ENCODE measurements around the gene PRKAG2. TPM values are rescaled to one million over a fixed set of nuclear protein-coding genes. Genes with fewer than 3 reads are reported as not detected.
A peak's percentile ranks its signal among the peaks of the same experiment; 100 is the strongest.

PRKAG2 gene
- total RNA-seq, 1 experiment from 2014 or later: 23.9 TPM

DNA sequence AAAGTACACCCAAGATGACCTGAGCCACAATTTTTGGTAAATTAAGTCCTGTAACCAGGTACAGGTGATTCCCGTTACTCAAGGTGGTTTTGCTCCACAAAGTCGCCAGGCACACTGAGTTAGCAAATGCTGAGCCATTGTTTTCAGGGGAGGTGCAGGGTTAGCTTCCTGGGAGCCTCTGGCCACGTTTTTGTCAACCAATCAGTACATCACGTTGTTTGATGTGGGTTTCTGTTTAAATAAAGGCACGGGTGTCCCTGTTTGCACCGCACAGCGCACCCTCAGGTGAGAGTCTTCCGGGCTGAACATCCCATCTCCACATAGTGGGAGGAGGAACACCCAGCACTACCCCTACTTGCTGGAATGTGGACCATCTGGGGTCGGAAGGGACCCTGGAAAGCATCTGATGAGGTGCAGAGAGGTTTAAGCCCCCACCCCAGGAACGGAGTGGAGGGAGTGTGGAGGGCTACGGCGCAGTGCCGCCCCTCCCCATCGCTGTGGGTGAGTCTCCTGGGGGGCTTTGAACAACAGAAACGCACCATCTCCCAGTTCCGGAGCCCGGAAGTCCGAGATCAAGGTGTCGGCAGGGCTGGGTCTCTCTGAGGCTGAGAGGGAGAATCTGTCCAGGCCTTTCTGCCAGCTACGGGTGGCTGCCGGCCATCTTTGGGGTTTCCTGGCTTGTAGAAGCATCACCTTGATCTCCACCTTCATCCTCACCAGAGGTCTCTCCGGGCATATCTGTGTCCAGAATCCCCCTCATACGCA lies 42.5 kb downstream of the PRKAG2 start:
- Histone ChIP-seq H3K27ac (ENCODE audit: low read length) (no peak overlapping the region), H3K4me1 (ENCODE audit: insufficient read depth, low read length) (no peaks in the 10 kb centered on the region), H3K4me3 (ENCODE audit: low read length) (no peak overlapping the region), H3K79me2 (ENCODE audit: low read length) (no peaks in the 10 kb centered on the region), H2AFZ (ENCODE audit: low read length) (no peak overlapping the region), H3K9me3 (ENCODE audit: low read length) (no peaks in the 10 kb centered on the region), H3K9me2 (replicated peaks; ENCODE audit: low read length) (no peaks in the 10 kb centered on the region), H3K36me3 (ENCODE audit: low read depth, low read length) (no peaks in the 10 kb centered on the region), H4K20me1 (ENCODE audit: low read length) (no peaks in the 10 kb centered on the region), H3K4me2 (ENCODE audit: low read length) (no peak overlapping the region), H3F3A (ENCODE audit: low read length, unreplicated experiment) (no peaks in the 10 kb centered on the region), H3K9ac (ENCODE audit: low read length) (no peak overlapping the region), H3K27me3 (ENCODE audit: low read length) (no peaks in the 10 kb centered on the region)
- intact Hi-C loops (cut with micrococcal nuclease): no loop called here
- no peak for TF ChIP-seq EZH2 (IDR thresholded peaks at IDR 0.05; ENCODE audit: low read length, unreplicated experiment)
- TF ChIP-seq, protein P1, sequence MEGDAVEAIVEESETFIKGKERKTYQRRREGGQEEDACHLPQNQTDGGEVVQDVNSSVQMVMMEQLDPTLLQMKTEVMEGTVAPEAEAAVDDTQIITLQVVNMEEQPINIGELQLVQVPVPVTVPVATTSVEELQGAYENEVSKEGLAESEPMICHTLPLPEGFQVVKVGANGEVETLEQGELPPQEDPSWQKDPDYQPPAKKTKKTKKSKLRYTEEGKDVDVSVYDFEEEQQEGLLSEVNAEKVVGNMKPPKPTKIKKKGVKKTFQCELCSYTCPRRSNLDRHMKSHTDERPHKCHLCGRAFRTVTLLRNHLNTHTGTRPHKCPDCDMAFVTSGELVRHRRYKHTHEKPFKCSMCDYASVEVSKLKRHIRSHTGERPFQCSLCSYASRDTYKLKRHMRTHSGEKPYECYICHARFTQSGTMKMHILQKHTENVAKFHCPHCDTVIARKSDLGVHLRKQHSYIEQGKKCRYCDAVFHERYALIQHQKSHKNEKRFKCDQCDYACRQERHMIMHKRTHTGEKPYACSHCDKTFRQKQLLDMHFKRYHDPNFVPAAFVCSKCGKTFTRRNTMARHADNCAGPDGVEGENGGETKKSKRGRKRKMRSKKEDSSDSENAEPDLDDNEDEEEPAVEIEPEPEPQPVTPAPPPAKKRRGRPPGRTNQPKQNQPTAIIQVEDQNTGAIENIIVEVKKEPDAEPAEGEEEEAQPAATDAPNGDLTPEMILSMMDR (conservative IDR thresholded peaks at IDR 0.05; ENCODE audit: low read depth, low read length): no peak
- TF ChIP-seq EZH2phosphoT487 (IDR thresholded peaks at IDR 0.05; ENCODE audit: borderline replicate concordance, low read length): no peak
- CTCF ChIA-PET: no interaction called here
- ATAC-seq (no peak), DNase-seq (no peak)
- BruUV-seq (replicated peaks): no TSS peak
- POLR2A ChIA-PET (ENCODE audit: unreplicated experiment): no interaction called here

GRCh38 chr7:151833691-151834090 lies 43.2 kb downstream of the PRKAG2 start:
- Histone ChIP-seq H3K27ac (ENCODE audit: low read length) (no peak overlapping the region), H3K9me3 (ENCODE audit: low read length) (no peaks in the 10 kb centered on the region), H3K9ac (ENCODE audit: low read length) (no peak overlapping the region), H3F3A (ENCODE audit: low read length, unreplicated experiment) (no peaks in the 10 kb centered on the region), H3K4me2 (ENCODE audit: low read length) (no peak overlapping the region), H4K20me1 (ENCODE audit: low read length) (no peaks in the 10 kb centered on the region), H2AFZ (ENCODE audit: low read length) (no peak overlapping the region), H3K36me3 (ENCODE audit: low read depth, low read length) (no peaks in the 10 kb centered on the region), H3K4me1 (ENCODE audit: insufficient read depth, low read length) (no peaks in the 10 kb centered on the region), H3K4me3 (ENCODE audit: low read length) (no peak overlapping the region), H3K9me2 (replicated peaks; ENCODE audit: low read length) (no peaks in the 10 kb centered on the region), H3K27me3 (ENCODE audit: low read length) (no peaks in the 10 kb centered on the region), H3K79me2 (ENCODE audit: low read length) (no peaks in the 10 kb centered on the region)
- ChIA-PET CTCF (no interaction called here), POLR2A (ENCODE audit: unreplicated experiment) (no interaction called here)
- no peak for DNase-seq
- no TSS peak for BruUV-seq (replicated peaks)
- intact Hi-C loops (cut with micrococcal nuclease): no loop called here
- TF ChIP-seq EZH2phosphoT487 (IDR thresholded peaks at IDR 0.05; ENCODE audit: borderline replicate concordance, low read length) (no peak), EZH2 (IDR thresholded peaks at IDR 0.05; ENCODE audit: low read length, unreplicated experiment) (no peak)
- TF ChIP-seq, protein P1 (conservative IDR thresholded peaks at IDR 0.05; ENCODE audit: low read depth, low read length): no peak
- 0 out of 2 replicates have a peak, but pooled peaks have one; percentile 25 for ATAC-seq

- Histone ChIP-seq H3K36me3 (ENCODE audit: low read depth, low read length) (no peaks in the 10 kb centered on the region), H3K27me3 (ENCODE audit: low read length) (no peaks in the 10 kb centered on the region), H3K4me2 (ENCODE audit: low read length) (no peak overlapping the region), H3K9me3 (ENCODE audit: low read length) (no peaks in the 10 kb centered on the region), H3K4me3 (ENCODE audit: low read length) (no peak overlapping the region), H3K9ac (ENCODE audit: low read length) (no peak overlapping the region), H3K4me1 (ENCODE audit: insufficient read depth, low read length) (no peaks in the 10 kb centered on the region), H4K20me1 (ENCODE audit: low read length) (no peaks in the 10 kb centered on the region), H3K27ac (ENCODE audit: low read length) (no peak overlapping the region), H3F3A (ENCODE audit: low read length, unreplicated experiment) (no peaks in the 10 kb centered on the region), H3K9me2 (replicated peaks; ENCODE audit: low read length) (no peaks in the 10 kb centered on the region), H3K79me2 (ENCODE audit: low read length) (no peaks in the 10 kb centered on the region), H2AFZ (ENCODE audit: low read length) (no peak overlapping the region)
- TF ChIP-seq, protein P1 (conservative IDR thresholded peaks at IDR 0.05; ENCODE audit: low read depth, low read length): no peak
- TF ChIP-seq EZH2phosphoT487 (IDR thresholded peaks at IDR 0.05; ENCODE audit: borderline replicate concordance, low read length): no peak
- no peak for TF ChIP-seq EZH2 (IDR thresholded peaks at IDR 0.05; ENCODE audit: low read length, unreplicated experiment)
- DNase-seq: no peak
- intact Hi-C loops (cut with micrococcal nuclease): no loop called here
- no TSS peak for BruUV-seq (replicated peaks)
- ChIA-PET CTCF (no interaction called here), POLR2A (ENCODE audit: unreplicated experiment) (no interaction called here)
- no peak for ATAC-seq
Measured at GRCh38 chr7:151833213-151833651, 43.7 kb downstream of the PRKAG2 start.

All from PC-3 (cell line).